HG03565 (cell line): Measurements from ENCODE around the gene COMP.

Experiments
- ATAC-seq: cut with Tn5 transposase; IDR thresholded peaks from one replicate; pipeline ENCODE4 v1.9.1; 2021; ENCODE audit warnings: mild to moderate bottlenecking, moderate library complexity; ENCODE audit not compliant: unreplicated experiment

The COMP gene

GRCh38 chr19:18784786-18785120 is 6.4 kb downstream of the COMP start:
- ATAC-seq: no peak

DNA sequence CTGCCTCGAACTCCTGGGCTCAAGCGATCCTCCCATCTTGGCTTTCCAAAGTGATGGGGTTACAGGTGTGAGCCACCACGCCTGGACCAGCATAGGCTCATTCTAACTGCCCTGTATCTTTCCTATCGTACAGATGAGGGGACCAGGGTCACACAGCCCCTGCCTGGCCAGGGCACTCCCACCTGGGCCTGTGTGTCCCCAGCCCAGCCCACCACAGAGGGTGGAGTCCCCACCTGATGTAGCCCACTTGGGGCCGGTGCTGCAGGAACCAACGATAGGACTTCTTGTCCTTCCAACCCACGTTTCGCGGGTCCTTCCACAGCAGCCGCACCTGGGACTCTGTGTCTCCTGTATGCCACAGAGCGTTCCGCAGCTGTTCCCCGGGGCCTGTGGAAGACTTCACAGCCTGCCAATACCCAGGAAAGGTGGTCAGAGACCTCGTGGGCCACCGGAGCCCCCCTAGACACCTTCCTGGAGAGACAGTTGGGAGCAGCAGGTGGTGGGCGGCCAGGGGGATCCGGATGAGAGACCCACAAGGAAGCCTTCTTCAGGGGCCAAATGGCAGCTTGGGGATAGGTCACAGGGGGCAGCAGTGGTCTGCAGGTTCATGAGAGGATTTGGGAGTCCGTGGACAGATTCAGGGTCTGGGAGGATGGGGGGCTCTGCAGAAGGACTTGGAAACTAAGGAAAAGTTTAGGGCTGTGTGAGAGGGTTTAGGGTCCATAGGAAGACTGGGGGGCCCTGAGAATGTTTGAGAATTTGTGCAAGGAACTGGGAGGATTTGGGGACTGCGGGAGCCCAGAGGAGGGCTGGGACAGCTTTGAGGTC is 6.9 kb downstream of the COMP start:
- ATAC-seq: no peak

DNA sequence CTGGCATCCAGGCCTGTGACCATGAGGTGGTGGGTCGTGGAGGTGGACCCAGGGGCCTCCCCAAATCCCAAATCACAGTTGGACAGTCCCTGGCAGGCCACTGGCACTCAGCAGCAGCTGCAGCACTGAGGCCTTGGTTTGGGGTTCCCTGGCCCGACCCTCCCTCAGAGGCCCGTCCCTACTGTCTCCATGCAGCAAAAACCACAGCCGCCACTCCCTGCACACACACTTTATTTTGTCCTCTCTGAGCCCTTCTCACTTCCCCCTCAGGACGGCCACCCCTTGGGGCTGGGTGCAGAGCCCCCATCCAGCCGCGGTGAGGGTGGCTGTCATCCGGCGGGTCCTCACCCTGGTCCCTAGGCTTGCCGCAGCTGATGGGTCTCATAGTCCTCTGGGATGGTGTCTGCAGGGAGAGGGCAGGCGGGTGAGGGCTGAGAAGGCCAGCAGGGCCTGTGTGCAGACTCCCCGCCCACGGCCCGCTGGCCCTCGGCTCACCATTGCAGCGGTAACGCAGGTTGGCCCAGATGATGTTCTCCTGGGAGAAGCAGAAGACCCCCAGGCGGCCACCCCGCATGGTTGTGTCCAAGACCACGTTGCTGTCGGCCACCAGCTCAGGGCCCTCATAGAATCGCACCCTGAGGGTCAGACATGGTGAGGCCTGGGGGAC is 8.4 kb downstream of the COMP start:
- ATAC-seq: no peak

GRCh38 chr19:18781885-18782527 is 9.1 kb downstream of the COMP start:
- ATAC-seq: no peak

DNA sequence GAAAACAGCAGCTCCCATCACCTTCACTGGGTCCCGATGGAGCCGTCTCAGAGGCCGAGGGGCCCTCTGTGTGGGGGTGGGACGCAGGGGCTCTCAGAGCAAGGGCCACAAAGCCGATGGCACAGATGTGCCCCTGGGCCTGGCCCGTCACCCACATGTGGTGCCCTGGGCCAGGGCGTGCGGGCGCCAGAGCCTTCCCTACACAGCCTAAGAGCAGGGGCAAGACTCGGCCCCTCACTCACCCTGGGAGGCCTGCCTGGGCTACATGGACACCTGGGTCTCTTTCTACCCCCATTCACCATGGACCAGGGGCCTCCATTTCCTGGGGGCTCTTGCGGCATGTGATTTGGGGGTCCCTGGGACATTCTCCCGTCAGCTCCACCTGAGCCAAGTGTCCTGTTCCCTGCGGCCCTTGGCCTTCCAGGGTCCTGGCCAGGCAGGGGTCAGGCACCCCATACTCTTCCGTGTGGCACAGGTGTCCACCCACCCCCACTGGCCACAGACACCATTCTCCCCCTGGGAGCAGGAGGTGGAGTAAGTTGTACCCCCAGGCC is 10.0 kb downstream of the COMP start:
- ATAC-seq: no peak

DNA sequence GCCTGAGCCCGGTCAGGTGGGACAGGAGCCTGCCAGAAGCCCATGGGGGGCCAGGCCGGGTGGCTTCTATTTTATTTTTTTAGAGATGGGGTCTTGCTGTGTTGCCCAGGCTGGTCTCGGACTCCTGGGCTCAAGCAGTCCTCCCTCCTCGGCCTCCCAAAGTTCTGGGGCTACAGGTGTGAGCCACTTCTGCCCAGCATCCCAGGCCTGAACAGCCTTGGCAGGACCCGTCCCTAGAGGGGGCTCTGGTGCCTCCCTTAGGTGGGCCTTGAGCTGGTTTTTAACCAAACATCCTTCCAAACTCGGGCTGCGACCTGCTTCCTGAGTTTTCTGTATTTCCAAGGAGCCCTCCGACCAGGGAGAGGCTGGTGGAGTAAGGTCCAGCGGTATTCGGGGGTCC is 10.5 kb downstream of the COMP start:
- ATAC-seq: no peak

DNA sequence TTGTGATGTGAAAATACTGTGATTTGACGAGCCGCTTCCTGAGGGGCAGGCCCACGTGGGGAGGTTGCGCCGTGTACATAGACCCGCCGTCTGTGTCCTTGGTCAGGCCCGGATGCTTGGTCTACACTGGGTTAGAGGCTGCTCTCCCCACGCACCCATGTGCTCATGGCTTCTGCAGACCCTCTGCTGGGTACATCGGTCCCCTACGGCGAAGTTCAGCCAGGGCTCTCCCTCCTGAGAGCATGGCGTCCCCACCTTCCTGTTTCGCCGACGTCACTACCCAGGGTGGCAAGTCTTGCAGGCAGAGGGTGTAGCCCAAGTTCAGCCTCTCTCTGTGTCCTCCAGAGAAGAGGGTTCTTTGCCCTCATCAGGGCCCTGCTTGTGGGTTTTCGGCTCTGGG is 11.0 kb downstream of the COMP start:
- no peak for ATAC-seq

DNA sequence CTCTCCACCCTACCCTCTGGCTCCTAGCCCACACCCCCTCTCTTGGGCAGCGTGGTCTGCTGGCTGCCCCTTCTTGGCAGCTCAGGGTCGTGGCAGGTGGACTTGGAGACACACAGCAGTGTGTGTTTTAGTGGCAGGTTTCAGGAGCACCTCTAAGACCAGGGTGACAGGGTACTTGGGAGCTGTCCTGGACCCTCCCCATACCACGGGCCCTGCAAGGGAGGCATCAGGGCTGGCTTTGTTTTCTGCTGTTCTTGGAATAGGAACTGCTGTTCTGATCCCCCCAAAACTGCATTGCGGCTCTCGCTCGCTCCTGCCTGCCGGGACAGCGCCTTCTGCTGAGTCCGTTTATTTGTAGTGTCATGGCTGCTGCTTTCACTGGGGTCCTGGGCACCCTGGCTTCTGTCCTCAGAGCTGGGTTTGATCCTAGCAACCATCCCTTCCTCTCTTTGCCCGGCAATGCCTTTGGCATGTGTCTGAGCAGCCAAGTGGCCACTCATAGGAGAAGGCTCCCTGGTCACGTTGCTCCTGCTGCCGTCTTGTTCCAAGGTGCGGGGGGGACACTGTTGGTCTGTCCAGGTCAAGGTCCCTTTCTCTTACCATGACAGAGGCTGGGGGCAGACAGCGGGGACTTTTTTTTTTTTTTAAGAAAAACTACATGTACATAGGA is 12.1 kb downstream of the COMP start:
- no peak for ATAC-seq

GRCh38 chr19:18778076-18778389 is 13.1 kb downstream of the COMP start:
- no peak for ATAC-seq

DNA sequence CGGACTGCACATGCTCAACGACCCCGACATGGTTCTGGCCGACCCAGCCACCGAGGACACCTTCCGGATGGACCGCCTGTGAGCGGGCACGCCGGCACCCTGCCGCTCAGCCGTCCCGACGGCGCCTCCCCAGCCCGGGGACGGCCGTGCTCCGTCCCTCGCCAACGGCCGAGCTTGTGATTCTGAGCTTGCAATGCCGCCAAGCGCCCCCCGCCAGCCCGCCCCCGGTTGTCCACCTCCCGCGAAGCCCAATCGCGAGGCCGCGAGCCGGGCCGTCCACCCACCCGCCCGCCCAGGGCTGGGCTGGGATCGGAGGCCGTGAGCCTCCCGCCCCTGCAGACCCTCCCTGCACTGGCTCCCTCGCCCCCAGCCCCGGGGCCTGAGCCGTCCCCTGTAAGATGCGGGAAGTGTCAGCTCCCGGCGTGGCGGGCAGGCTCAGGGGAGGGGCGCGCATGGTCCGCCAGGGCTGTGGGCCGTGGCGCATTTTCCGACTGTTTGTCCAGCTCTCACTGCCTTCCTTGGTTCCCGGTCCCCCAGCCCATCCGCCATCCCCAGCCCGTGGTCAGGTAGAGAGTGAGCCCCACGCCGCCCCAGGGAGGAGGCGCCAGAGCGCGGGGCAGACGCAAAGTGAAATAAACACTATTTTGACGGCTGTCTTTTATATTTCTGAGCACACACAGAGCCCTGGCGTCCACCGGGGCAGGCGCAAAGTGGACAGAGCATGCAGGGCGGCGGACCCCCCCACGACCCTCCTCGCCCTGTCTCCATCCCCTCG is 13.6 kb downstream of the COMP start:
- ATAC-seq: no peak

DNA sequence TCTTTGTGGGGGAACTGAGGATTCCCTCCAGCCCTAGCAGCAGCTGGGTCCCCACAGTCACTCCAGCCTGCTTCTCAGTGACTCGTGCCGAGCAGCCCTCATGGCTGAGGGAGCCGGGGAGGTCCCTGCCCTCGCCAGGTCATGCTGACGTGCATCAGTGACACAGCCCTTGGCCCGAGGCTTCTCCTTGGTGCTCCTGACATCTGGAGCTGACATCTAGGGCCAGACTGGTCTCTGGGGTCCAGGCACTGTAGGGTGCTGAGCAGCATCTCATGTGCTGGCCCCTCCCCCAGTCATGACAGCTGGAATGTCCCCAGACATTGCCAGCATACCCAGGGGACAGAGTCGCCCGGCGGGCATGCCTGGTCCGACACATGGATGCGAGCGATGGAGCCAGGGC is 14.4 kb downstream of the COMP start:
- ATAC-seq: no peak

DNA sequence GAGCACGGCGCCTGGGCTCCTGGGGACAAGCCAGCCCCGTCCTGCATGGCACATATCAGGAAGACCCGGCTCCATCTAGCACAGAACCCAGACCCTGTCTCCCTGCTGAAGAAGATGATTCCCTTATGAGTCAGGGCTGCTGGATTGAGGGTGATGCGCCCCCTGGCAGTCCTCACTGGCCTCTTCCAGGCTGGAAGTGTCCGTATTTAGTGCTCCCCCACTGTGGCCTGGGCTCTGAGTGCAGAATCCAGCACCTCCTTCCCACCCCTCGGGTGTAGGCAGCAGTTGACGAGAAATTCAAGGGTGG is 14.9 kb downstream of the COMP start:
- ATAC-seq: no peak

DNA sequence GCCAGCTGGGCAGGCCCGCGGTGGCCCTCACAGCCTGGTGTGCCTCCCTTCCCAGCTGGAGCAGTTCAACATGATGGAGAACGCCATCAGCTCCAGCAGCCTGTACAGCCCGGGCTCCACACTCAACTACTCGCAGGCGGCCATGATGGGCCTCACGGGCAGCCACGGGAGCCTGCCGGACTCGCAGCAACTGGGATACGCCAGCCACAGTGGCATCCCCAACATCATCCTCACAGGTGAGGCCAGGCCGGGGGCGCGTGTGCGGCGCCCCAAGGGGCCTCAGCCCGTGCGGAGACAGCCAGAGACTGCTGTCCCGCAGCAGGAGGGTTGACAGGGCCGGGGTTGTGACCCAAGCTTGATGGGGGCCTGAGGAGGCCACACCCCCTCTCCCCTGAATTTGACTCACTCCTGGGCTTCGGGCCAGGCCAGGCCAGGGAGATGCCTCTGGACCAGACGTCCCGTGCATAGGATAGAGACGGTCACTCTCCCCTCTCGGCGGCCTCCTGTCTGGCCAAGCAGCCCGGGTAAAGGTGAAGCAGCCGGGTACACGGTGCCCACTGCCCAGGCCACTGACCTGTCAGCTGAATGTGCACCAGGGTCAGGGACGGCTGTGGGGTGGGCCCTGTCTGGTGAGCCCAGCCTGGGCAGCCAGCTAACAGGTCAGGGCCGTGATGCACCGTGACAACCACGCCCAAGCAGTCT is 15.4 kb downstream of the COMP start:
- no peak for ATAC-seq

- no peak for ATAC-seq
Measured at GRCh38 chr19:18774782-18775444, 16.2 kb downstream of the COMP start.

DNA sequence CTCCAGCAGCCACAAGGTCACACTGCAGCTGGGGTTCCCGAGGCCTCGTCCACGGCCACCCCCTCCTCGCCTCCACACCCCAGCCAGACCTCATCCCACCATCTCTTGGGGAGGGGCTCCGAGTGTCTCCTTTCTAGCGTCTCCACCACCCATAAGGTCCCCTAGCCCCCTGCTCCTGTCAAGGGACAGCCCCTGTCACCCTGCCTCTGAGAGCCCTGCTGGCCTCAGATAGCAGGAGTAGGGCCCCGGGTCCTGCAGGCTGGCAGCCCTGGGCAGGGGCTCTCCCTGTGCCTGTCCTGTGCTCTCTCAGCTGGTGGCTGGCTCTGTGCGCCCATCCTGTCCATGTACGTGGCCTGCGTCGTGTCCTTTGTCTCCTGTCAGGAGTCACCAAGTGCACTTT is 17.0 kb downstream of the COMP start:
- ATAC-seq: no peak

- ATAC-seq: no peak
Measured at GRCh38 chr19:18773682-18774081, 17.4 kb downstream of the COMP start.

GRCh38 chr19:18772620-18773587 is 18.2 kb downstream of the COMP start:
- ATAC-seq: no peak

- ATAC-seq: no peak
Measured at GRCh38 chr19:18771328-18772242, 19.5 kb downstream of the COMP start.
